ENCODE results near the gene FGF10.

GRCh38 chr5:44334622-44335021 lies 54.6 kb downstream of the FGF10 start:
- TF ChIP-seq CTCF (conservative IDR thresholded peaks at IDR 0.05; ENCODE audit: low read depth, low read length) (no peak), CEBPB (IDR thresholded peaks at IDR 0.05; ENCODE audit: low read depth, low read length) (no peak), POLR2A (IDR thresholded peaks at IDR 0.05; ENCODE audit: low read depth, low read length) (no peak), RAD21 (IDR thresholded peaks at IDR 0.05; ENCODE audit: low read length) (no peak), RFX5 (IDR thresholded peaks at IDR 0.05; ENCODE audit: low read depth, low read length) (no peak), RCOR1 (IDR thresholded peaks at IDR 0.05; ENCODE audit: insufficient replicate concordance, low read length) (no peak), CHD1 (IDR thresholded peaks at IDR 0.05; ENCODE audit: low read depth, low read length) (no peak), BHLHE40 (IDR thresholded peaks at IDR 0.05; ENCODE audit: low read depth, low read length) (no peak), MXI1 (IDR thresholded peaks at IDR 0.05; ENCODE audit: borderline replicate concordance, low read depth, low read length) (no peak), USF2 (IDR thresholded peaks at IDR 0.05; ENCODE audit: low read depth, low read length) (no peak)
